GM18867 (cell line): ENCODE results near the gene FAM3C.
A peak's percentile ranks its signal among the peaks of the same experiment; 100 is the strongest.

Source experiments
- ATAC-seq: cut with Tn5 transposase; IDR thresholded peaks from one replicate; pipeline ENCODE4 v1.9.1; 2021; ENCODE audit warnings: mild to moderate bottlenecking, moderate library complexity; ENCODE audit not compliant: unreplicated experiment

FAM3C gene

GRCh38 chr7:121411597-121411979, 15.5 kb upstream of the FAM3C start:
- ATAC-seq: no peak

GRCh38 chr7:121410829-121411596, 14.9 kb upstream of the FAM3C start:
- ATAC-seq: peak; percentile 87

DNA sequence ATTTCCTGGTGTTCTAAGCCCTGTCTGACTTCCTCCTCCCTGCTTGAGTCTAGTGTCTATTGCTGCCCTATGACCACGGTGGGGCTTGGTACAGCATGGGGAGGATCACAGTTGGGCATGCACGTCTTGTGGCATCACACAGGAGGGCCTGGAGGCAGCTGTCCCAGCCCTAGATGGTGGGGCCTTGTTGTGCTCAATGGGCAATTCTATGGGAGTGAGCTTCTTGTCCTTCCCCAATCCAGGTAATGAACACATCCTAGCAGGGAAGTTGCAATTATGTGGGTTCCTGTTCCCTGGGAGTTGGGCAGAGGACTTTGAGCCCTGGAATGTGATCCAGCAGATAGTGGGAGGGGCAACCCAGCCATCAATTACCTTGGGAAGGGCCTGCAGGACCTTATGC, 10.8 kb upstream of the FAM3C start:
- no peak for ATAC-seq

DNA sequence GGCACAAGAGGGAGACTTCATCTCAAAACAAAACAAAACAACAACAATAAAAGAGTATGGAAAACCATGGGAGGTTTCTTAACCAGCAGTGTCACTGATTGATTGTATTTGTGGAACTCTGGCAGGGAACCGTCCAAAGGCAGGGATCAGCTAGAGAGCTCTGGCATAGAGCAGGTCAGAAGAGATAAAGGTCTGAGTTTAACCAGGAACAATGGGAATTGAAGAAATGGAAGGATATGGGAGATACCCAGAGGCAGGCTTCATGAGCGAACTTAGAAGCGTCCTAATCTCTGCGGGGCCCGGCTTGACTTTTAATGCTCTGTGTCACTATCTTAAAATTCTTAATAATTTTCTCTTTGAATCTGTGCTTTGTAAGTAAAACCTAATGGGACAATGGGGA, 10.4 kb upstream of the FAM3C start:
- no peak for ATAC-seq

DNA sequence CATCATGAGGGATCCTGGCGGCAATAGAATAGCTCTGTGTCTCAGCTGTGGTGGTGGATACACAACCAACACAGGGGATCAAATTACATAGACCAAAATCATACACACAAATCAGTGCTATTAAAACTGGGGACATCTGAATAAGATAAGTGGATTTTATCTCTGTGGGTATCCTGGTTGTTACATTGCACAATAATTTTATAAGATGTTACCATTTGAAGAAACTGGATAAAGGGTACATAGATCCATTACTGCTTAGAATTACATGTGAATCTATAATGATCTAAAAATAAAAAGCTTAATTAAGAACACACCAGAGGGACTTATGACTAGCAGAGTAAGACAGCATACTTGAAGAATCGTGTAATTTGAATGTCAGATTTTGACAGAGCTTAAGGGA, 8.2 kb upstream of the FAM3C start:
- no peak for ATAC-seq

GRCh38 chr7:121402701-121403100, 6.6 kb upstream of the FAM3C start:
- ATAC-seq: no peak

GRCh38 chr7:121401896-121402295, 5.8 kb upstream of the FAM3C start:
- ATAC-seq: no peak

GRCh38 chr7:121398246-121398645, 2.1 kb upstream of the FAM3C start:
- no peak for ATAC-seq

- ATAC-seq: no peak
Measured at GRCh38 chr7:121397822-121398221, 1.7 kb upstream of the FAM3C start.

DNA sequence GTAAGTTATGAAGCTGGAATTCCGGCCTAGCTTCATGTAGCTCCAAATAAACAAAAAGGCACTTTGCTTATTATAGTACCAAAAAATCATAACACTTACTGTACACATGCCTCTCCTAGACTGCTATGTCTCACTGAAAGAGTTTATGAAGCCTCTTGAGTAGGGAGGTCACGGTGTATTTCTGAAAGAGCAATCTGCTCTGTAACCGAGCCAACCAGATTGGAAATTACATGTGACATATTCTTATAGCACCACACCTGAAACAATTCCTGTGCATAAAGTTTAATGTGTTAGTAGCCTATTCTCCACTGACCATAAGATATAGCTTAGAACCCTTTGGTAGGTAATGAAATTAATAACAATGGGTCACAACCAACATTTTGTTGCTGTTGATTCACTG, 1.3 kb upstream of the FAM3C start:
- no peak for ATAC-seq

GRCh38 chr7:121395494-121395960, 581 bp downstream of the FAM3C start:
- peak; percentile 43 for ATAC-seq

- peak; percentile 19 for ATAC-seq
Measured at GRCh38 chr7:121394709-121395140, 1.4 kb downstream of the FAM3C start.

DNA sequence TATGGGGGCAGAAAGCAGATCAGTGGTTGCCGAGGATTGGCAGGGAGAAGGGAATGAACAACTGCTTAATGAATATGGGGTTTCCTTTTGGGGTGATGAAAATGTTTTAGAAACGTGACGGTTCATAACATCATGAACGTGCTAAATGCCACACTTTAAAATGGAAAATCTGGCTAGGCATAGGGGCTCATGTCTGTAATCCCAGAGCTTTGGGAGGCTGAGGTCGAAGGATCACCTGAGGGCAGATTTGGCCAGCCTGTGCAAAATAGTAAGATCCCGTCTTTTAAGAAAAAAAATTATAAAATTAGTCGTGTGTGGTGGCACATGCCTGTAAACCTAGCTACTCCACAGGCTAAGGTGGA, 3.1 kb downstream of the FAM3C start:
- no peak for ATAC-seq

DNA sequence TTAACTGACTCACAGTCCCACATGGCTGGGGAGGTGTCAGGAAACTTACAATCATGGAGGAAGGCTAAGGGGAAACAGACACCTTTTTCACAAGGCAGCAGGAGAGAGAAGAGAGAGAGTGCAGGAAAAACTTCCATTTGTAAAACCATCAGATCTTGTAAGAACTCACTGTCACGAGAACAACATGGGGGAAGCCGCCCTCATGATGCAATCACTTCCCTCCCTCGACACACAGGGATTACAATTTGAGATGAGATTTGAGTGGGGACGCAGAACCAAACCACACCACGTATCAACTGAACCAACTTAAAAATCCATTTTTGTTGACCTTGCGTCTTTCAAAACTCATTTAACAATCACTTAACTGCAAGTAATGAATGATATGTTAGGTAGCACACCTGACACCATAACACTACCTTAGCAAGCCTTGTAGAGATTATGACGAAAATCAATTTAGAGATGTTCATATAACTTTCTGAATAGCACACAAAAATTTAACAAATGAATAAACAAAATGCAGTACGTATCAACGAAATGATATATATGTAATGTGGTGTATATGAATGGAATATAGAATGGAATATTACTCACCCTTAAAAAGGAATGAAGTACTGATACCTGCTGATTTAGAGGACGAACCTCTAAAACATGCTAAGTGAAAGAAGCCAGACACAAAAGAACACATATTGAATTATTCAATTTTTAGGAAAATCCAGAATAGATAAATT, 3.7 kb downstream of the FAM3C start:
- no peak for ATAC-seq

DNA sequence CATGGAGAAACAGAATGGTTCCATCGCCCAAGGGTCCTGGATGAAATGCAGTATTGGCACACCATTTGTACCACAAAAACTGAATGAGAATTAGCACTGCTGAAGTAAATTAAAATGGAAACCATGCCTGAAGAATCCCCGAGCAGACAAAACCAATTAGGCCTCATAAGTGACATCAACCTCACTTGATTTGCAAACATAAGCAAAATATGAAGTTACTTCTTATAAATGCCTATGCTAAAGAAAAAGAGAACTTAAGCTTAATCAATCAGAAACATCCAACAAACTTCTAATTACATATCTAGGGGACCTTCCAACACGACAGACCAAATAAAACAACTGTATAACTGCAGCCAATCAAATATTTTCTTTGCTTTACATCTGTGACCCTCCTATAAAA, 4.4 kb downstream of the FAM3C start:
- no peak for ATAC-seq

- ATAC-seq: no peak
Measured at GRCh38 chr7:121390617-121391016, 5.5 kb downstream of the FAM3C start.

DNA sequence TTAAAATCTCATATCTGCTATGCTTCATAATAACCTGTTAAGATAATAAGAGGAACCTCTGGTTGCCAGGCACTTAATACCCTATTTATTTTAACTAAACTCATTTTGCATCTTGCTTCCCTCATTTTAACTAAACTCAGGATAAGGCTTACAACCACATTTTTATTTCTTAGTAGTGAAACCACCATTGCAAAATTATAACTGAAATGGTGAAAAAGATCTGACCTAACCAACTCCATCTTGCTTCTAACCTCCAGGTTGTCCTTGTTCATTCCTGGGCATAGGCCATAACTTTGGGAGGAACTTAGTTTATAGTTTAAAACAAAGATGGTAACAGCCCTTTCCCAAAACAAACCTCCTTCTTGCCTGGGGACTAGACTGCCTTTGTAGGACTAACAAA, 6.0 kb downstream of the FAM3C start:
- ATAC-seq: no peak

DNA sequence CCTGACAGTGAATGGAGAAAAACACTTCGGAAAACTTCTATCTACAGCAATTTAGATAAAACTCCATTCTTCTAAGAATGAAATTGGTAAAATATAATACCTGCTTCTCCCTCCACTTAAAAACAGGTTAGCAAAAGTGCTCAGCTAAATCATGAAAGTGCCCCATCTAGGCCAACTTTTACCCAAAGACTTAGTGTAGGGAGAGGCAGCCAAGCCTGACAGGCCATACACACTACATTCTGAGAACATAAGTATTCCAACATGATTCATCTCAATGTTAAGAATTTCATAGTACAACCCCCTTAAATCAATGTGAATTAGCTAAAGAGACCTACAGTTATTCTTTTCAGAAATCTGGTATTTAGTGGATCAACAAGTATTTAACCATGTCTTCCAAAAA, 7.2 kb downstream of the FAM3C start:
- no peak for ATAC-seq

DNA sequence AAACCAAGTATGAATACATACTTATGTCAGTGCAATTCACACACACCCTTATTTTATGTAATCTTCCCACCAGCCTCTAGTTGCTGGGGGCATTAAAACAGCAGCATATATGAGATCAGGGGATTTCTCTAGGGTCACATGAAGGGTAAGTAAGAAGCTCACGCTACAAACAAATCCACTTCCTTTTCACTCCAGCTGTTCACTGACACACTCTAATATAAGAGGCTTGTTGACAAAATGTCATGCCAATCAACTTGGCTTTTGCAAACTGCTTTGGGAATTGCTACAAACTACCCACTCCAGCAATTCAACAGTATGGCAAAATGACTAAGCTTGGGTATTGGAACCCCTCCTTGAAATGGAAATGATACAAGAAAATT, 10.3 kb downstream of the FAM3C start:
- peak; percentile 95 for ATAC-seq

DNA sequence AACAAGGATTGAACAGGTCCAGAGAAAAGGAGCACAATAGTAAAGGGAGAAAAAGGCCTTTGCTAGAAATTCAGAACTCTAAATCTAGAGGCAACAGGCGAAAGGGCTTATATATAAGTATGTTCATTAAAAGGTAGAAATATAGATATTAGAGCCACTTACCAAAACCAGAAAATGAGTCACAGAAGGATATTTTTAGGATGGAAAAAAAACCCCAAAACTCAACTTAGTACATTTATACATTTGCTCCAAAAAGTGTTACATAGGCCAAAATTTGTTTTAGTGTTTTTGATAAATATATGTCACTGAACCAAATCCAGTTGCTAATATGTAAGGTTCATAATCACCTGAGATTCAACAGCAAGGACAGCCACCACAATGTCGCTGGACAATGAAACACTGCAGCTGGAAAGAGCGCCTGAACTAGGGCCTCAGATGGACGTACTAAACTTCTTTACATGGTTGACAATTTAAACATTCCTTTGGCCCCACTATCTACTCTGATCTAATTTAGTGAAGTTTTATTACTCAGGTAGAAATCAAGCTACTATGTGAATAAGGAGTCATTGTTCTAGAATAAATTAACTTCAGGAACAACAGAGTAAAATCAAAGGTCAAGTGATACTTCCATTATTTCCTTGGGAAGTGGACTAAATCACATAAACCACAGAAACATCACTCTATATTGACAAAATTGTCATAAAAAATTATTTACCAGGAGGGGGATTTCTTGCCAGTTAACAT, 10.9 kb downstream of the FAM3C start:
- no peak for ATAC-seq

DNA sequence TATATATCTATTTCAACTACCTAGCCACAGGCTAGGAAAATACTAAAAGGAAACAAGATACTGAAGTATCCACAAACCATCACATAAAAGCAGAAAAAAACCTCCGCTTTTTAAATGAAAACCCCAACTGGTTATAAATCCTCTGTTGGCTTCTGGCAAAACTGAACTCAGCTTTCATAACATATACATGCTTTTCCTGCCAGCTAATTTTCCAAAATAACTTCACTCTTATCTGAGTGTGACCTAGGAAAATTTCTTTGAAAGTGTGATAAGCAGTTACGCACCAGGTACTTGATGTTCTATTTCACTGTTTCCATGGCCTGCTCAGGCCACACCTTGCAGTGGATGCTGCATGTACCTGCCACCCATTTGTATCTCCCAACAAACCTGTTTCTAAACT, 11.8 kb downstream of the FAM3C start:
- ATAC-seq: no peak
